OCI-LY7 (cell line): ENCODE measurements around the gene SHROOM3. TPM values are rescaled to one million over a fixed set of nuclear protein-coding genes. Genes with fewer than 3 reads are reported as not detected.

Experiments used
- BruUV-seq: library from RNA; stranded (reverse); fragments of 400-500 nt; replicated peaks from 2 replicates; lab custom pipeline; 2021; lab: Mats Ljungman, UMichigan
- CTCF ChIA-PET: fragments of 300-600 bp; sonication (Branson Sonifier 250); formaldehyde crosslinking; loops from one replicate; lab custom pipeline; 2022; ENCODE audit warnings: antibody characterized with exemption; ENCODE audit not compliant: unreplicated experiment; lab: Charles Lee
- POLR2A ChIA-PET: fragments of 300-600 bp; sonication (Branson Sonifier 250); formaldehyde crosslinking; loops from one replicate; lab custom pipeline; 2022; ENCODE audit warnings: antibody characterized with exemption; lab: Charles Lee
- DNase-seq: peaks from one replicate; pipeline ENCODE4 v3.0.0-alpha.2; 2015; ENCODE audit warnings: low spot score
- H2AFZ ChIP-seq: fragments of 200-600 bp; sonication (generic), shearing (Covaris generic); 2 replicates; pipeline ENCODE4 v1.6.1; 2014; ENCODE audit warnings: mild to moderate bottlenecking, antibody characterized with exemption, low read length, moderate library complexity
- H3K27ac ChIP-seq: fragments of 200-600 bp; sonication (generic); 2 replicates; pipeline ENCODE4 v1.5.1; 2014; ENCODE audit warnings: mixed run types, low read depth, mild to moderate bottlenecking, moderate library complexity, low read length, inconsistent platforms; ENCODE audit not compliant: poor library complexity, severe bottlenecking
- H3K36me3 ChIP-seq: fragments of 200-600 bp; sonication (generic); 2 replicates; pipeline ENCODE4 v1.6.1; 2014; ENCODE audit warnings: mild to moderate bottlenecking, antibody characterized with exemption, low read length, moderate library complexity, mixed read lengths; ENCODE audit not compliant: insufficient read depth
- H3K4me1 ChIP-seq: fragments of 200-600 bp; sonication (generic); 2 replicates; pipeline ENCODE4 v1.5.1; 2014; ENCODE audit warnings: mild to moderate bottlenecking, low read length; ENCODE audit not compliant: insufficient read depth, poor library complexity, severe bottlenecking
- H3K4me2 ChIP-seq: fragments of 200-600 bp; sonication (generic); 2 replicates; pipeline ENCODE4 v1.6.1; 2014; ENCODE audit warnings: mild to moderate bottlenecking, low read length
- H3K4me3 ChIP-seq: fragments of 200-600 bp; sonication (generic); 2 replicates; pipeline ENCODE4 v1.5.1; 2014; ENCODE audit warnings: mild to moderate bottlenecking, low read depth, low read length; ENCODE audit not compliant: poor library complexity, severe bottlenecking
- H3K79me2 ChIP-seq: fragments of 200-600 bp; sonication (generic); 2 replicates; pipeline ENCODE4 v1.6.1; 2016; ENCODE audit warnings: low read depth, mild to moderate bottlenecking, low read length, moderate library complexity, mixed read lengths; ENCODE audit not compliant: insufficient read depth
- H3K9me2 ChIP-seq: fragments of 200-600 bp; sonication (generic); 2 replicates; pipeline ENCODE4 v1.6.1; 2016; ENCODE audit warnings: mild to moderate bottlenecking, low read length, mixed read lengths; ENCODE audit not compliant: insufficient read depth
- H3K9me3 ChIP-seq: fragments of 200-600 bp; sonication (generic); 2 replicates; pipeline ENCODE4 v1.6.1; 2014; ENCODE audit warnings: mild to moderate bottlenecking, mixed run types, low read length, mixed read lengths
- H4K20me1 ChIP-seq: fragments of 200-600 bp; sonication (generic); 2 replicates; pipeline ENCODE4 v1.6.1; 2014; ENCODE audit warnings: mild to moderate bottlenecking, antibody characterized with exemption, low read length, moderate library complexity, mixed read lengths; ENCODE audit not compliant: insufficient read depth
- CTCF ChIP-seq: fragments of 200-600 bp; sonication (generic); conservative IDR thresholded peaks from 2 replicates; pipeline ENCODE4 v1.5.1; 2014; ENCODE audit warnings: mild to moderate bottlenecking, antibody characterized with exemption, low read length, moderate library complexity, mixed read lengths
- EZH2phosphoT487 ChIP-seq: fragments of 200-600 bp; sonication (generic); IDR thresholded peaks from 2 replicates; pipeline ENCODE4 v1.6.1; 2018; ENCODE audit warnings: low read depth, borderline replicate concordance, mild to moderate bottlenecking, mixed run types, antibody characterized with exemption, low read length, moderate library complexity, mixed read lengths
- intact Hi-C: fragments of 100-400 bp; cut with micrococcal nuclease; formaldehyde crosslinking; loops from one replicate; pipeline ENCODE4 v1.10.0; 2022; ENCODE audit not compliant: unreplicated experiment
- total RNA-seq, 2 experiments: library from RNA; depleted of rRNA in 1 of 2; stranded (reverse); fragments of >200 nt in 1 of 2; shearing (Covaris generic) in 1 of 2; gene quantifications; 2 replicates each; pipeline ENCODE4 v1.2.3, GENCODE V29; 2014 to 2022

SHROOM3 gene
- total RNA-seq, 2 experiments from 2014 or later, result not detected

GRCh38 chr4:76694056-76694455 is 259.0 kb downstream of the SHROOM3 start:
- TF ChIP-seq CTCF, result no peak
- TF ChIP-seq EZH2phosphoT487, result no peak
- Histone ChIP-seq H3K79me2 (no peaks in the 10 kb centered on the region), H3K4me1 (no peaks in the 10 kb centered on the region), H3K9me2 (no peaks in the 10 kb centered on the region), H4K20me1 (no peaks in the 10 kb centered on the region), H3K27ac (no peak overlapping the region), H3K4me3 (no peak overlapping the region), H3K9me3 (no peaks in the 10 kb centered on the region), H2AFZ (no peak overlapping the region), H3K4me2 (no peak overlapping the region), H3K36me3 (no peaks in the 10 kb centered on the region)
- POLR2A ChIA-PET, result interaction anchor here (0.6 kb wide), 1 partner anchor 10 kb away, joined by 3 read pairs; no protein-coding TSS in a partner anchor
- intact Hi-C loops, result no loop called here
- no TSS peak for BruUV-seq
- DNase-seq, result no peak
- CTCF ChIA-PET, result no interaction called here

- intact Hi-C loops, result no loop called here
These were observed 261.1 kb downstream of the SHROOM3 start for GRCh38 chr4:76696109-76696508.

More at GRCh38 chr4:76696109-76696508, 261.1 kb downstream of the SHROOM3 start:
- no peak overlapping the region for H3K27ac ChIP-seq
- no peaks in the 10 kb centered on the region for H3K9me2 ChIP-seq
- no peaks in the 10 kb centered on the region for H3K79me2 ChIP-seq
- no peaks in the 10 kb centered on the region for H3K36me3 ChIP-seq
- H3K9me3 ChIP-seq, result no peaks in the 10 kb centered on the region
- H4K20me1 ChIP-seq, result no peaks in the 10 kb centered on the region
- no peak for DNase-seq
- no peak overlapping the region for H3K4me3 ChIP-seq
- no peaks in the 10 kb centered on the region for H3K4me1 ChIP-seq
- ChIA-PET CTCF (no interaction called here), POLR2A (no interaction called here)
- H3K4me2 ChIP-seq, result no peak overlapping the region
- H2AFZ ChIP-seq, result no peak overlapping the region
- TF ChIP-seq EZH2phosphoT487, result no peak
- TF ChIP-seq CTCF, result no peak
- no TSS peak for BruUV-seq
